K562 (cell line): Measurements from ENCODE around the gene SLAMF9. TPM values are rescaled to one million over a fixed set of nuclear protein-coding genes. Genes with fewer than 3 reads are reported as not detected.

Experiments
- ATF7 ChIP-seq: fragments of 450-650 bp; IDR thresholded peaks from 2 replicates; pipeline ENCODE4 v1.7.1; 2014; ENCODE audit warnings: mild to moderate bottlenecking, moderate library complexity
- CTCFL ChIP-seq: IDR thresholded peaks from 2 replicates; pipeline ENCODE4 v1.6.1; 2011; ENCODE audit warnings: borderline replicate concordance, low read depth, mild to moderate bottlenecking, moderate library complexity, low read length; ENCODE audit not compliant: insufficient read depth, poor library complexity, severe bottlenecking
- CXXC5 ChIP-seq: fragments of 250-450 bp; sonication (Bioruptor Pico); IDR thresholded peaks from 2 replicates; pipeline ENCODE4 v1.8.0; 2022; ENCODE audit warnings: inconsistent platforms, mild to moderate bottlenecking, moderate library complexity
- DEAF1 ChIP-seq: fragments of 450-650 bp; formaldehyde crosslinking; IDR thresholded peaks from 2 replicates; pipeline ENCODE4 v1.4.0; 2020; ENCODE audit warnings: mild to moderate bottlenecking, moderate library complexity
- DMBX1 ChIP-seq: fragments of 250-450 bp; sonication (Bioruptor Pico); IDR thresholded peaks from 2 replicates; pipeline ENCODE4 v1.8.0; 2022; ENCODE audit warnings: inconsistent platforms, mild to moderate bottlenecking, moderate library complexity, borderline replicate concordance
- E2F3 ChIP-seq: fragments of 250-450 bp; sonication (Bioruptor Pico); IDR thresholded peaks from 2 replicates; pipeline ENCODE4 v1.4.0; 2020; ENCODE audit warnings: mild to moderate bottlenecking
- HMGN3 ChIP-seq: IDR thresholded peaks from 2 replicates; pipeline ENCODE4 v1.6.1; 2011; ENCODE audit warnings: borderline replicate concordance, low read depth, mild to moderate bottlenecking, mixed read lengths, low read length; ENCODE audit not compliant: insufficient read length; ENCODE audit errors: extremely low read depth
- LCOR ChIP-seq: sonication (generic); formaldehyde crosslinking; IDR thresholded peaks from 2 replicates; pipeline ENCODE4 v1.8.0; 2022; ENCODE audit warnings: mild to moderate bottlenecking, missing genetic modification reagents
- MXI1 ChIP-seq: IDR thresholded peaks from 2 replicates; pipeline ENCODE4 v1.6.1; 2011; ENCODE audit warnings: low read depth, mild to moderate bottlenecking, improper control_type of control experiment, low read length
- PCBP1 ChIP-seq: fragments of 200-400 bp; formaldehyde crosslinking; IDR thresholded peaks from 2 replicates; pipeline ENCODE4 v1.6.1; 2018; ENCODE audit warnings: mild to moderate bottlenecking, low read depth, low read length; ENCODE audit not compliant: poor library complexity, severe bottlenecking
- PPARD ChIP-seq: fragments of 250-450 bp; sonication (Bioruptor Pico); IDR thresholded peaks from 2 replicates; pipeline ENCODE4 v1.8.0; 2022; ENCODE audit warnings: inconsistent platforms, mild to moderate bottlenecking, moderate library complexity
- RAD21 ChIP-seq, 2 experiments: fragments of 250-450 bp in 1 of 2; fragments of 450-650 bp in 1 of 2; sonication (Bioruptor Pico) in 1 of 2; formaldehyde crosslinking in 1 of 2; IDR thresholded peaks in 1 of 2; conservative IDR thresholded peaks in 1 of 2; 2 replicates each; pipeline versions ENCODE4 v1.4.0 to v1.8.0; 2020 to 2022; ENCODE audit warnings: mild to moderate bottlenecking in 2 of 2, moderate library complexity in 1 of 2
- RB1 ChIP-seq: fragments of 450-650 bp; IDR thresholded peaks from 2 replicates; pipeline ENCODE4 v1.6.1; 2017; ENCODE audit warnings: low read depth, mild to moderate bottlenecking
- RFX1 ChIP-seq: fragments of 450-650 bp; IDR thresholded peaks from 2 replicates; pipeline ENCODE4 v1.6.1; 2016; ENCODE audit warnings: mild to moderate bottlenecking, moderate library complexity
- VEZF1 ChIP-seq: fragments of 200-800 bp; sonication (Bioruptor generic); IDR thresholded peaks from 2 replicates; pipeline ENCODE4 v1.6.1; 2017; ENCODE audit warnings: missing genetic modification characterization, missing compliant biosample characterization
- ZC3H8 ChIP-seq: fragments of 450-650 bp; IDR thresholded peaks from 2 replicates; pipeline ENCODE4 v1.6.1; 2017
- ZNF436 ChIP-seq: fragments of 250-450, 450-650 bp; sonication (Bioruptor Pico); formaldehyde crosslinking; IDR thresholded peaks from 2 replicates; pipeline ENCODE4 v1.7.0; 2020; ENCODE audit warnings: mild to moderate bottlenecking
- polyA plus RNA-seq, 8 experiments: library from polyadenylated mRNA; depleted of rRNA in 4 of 8; stranded (reverse) in 5 of 8; unstranded in 3 of 8; fragments of >200 nt; fragmentation: Nextera tagmentation in 2 of 8; fragmentation: Illumina TruSeq in 1 of 8; extraction: Ambion mirVana in 2 of 8; extraction: Trizol in 1 of 8; gene quantifications; 2 replicates each; pipeline versions ENCODE4 v1.2.1 to v1.2.3, GENCODE V29; 2011 to 2014; ENCODE audit warnings: inconsistent platforms in 1 of 8, missing spikeins in 1 of 8
- total RNA-seq, 7 experiments: library from RNA; depleted of rRNA in 6 of 7; stranded (reverse); fragments of >200 nt in 6 of 7; fragmentation: Illumina TruSeq in 2 of 7; extraction: Trizol in 2 of 7; gene quantifications; 2 replicates each; pipeline versions ENCODE4 v1.2.1 to v1.2.3, GENCODE V29; 2011 to 2021; ENCODE audit warnings: low replicate concordance in 1 of 7

The SLAMF9 gene
- total and polyA plus RNA-seq, 9 of the 15 experiments (the other 6 are each of a cell fraction or from before 2014, with no cell fraction given), result 0.13 to 0.21 TPM; not detected in 7

- TF ChIP-seq CTCFL (peak; percentile 97), PCBP1 (peak; percentile 54), CXXC5 (peak; percentile 92), E2F3 (CRISPR knock-in tag) (peak; percentile 67; the same call in 1 of the 2 replicates), ZNF436 (CRISPR knock-in tag) (no peak), ATF7 (peak; percentile 67; the same call in 1 of the 2 replicates), RB1 (peak; percentile 85), VEZF1 (CRISPR knock-in tag) (peak; percentile 49), RFX1 (peak; percentile 91), HMGN3 (peak; percentile 53), RAD21 (CRISPR knock-in tag; conservative IDR thresholded peaks at IDR 0.05 in 1 of 2, IDR thresholded peaks at IDR 0.05 in 1 of 2) (peak; percentile 70 to 75), DMBX1 (no peak), LCOR (CRISPR knock-in tag) (peak; percentile 81), DEAF1 (CRISPR knock-in tag) (peak; percentile 19; the same call in 1 of the 2 replicates), MXI1 (peak; percentile 59; the same call in 1 of the 2 replicates), ZC3H8 (no peak), PPARD (no peak)
Observed at GRCh38 chr1:159945483-159946241, 8.4 kb downstream of the SLAMF9 start, which contains the start of gene IGSF9 (continued).
